Measurements from ENCODE around the gene ATF4.

ATF4 gene

DNA sequence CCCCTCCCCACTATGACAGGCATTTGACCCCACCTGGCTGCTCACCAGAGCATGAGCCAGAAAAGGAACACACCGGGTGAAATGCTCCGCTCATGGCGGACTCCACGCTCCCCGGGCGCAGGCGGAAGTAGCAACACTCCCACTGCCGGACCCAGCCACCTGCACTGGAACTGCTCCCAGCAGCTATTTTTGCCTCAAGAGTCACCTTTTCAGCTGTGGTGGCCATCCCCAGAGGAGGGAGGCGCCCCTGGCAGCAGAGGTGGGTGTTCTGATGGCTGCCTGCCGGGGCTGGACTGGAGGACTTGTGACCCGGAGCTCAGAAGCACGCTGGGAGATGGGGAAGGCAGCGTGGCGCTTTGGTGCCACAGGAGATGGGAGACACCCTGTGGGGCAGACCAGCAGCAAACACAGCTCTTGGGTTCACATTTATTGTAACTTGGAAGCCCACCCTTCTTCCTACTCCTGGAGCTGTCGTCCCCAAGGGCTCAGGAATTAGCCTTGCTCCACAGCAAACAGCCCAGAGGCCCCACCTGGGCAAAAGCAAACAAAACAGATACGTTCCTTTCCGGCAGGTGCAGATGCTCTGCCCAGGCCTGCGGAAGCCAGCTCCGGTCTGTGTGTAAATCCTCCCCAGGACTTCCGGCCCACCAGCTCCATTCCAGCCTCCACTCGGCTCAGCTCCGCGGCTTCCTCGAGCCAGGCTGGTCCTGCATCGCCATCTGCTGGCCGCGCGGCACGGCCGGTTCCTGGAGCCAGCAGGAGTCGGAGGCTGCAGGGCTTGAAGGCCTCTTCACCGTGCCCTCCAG lies 8.5 kb downstream of the ATF4 start:
- peak; percentile 83 to 85 for DNase-seq (ENCODE audit: low read depth in 2 of 2)

DNA sequence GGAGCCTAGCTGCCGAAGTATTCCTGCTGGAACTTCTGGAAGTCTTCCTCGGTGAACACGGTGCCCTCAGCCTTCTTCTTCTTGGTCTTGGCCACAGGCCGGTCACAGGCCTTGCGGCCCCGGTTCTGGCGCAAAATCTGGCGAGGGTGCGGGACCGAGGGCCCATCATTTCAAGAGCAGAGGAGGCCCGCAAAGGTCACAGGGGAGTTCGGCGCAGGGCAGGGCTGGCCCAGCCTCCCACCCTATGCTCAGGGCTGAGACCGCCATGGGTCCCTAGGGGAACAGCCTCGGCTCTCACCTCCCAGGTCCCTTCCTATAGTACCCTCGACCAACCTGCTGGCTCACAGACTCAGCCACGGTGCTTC lies 9.1 kb downstream of the ATF4 start:
- DNase-seq (ENCODE audit: low read depth in 2 of 2) = no peak

DNA sequence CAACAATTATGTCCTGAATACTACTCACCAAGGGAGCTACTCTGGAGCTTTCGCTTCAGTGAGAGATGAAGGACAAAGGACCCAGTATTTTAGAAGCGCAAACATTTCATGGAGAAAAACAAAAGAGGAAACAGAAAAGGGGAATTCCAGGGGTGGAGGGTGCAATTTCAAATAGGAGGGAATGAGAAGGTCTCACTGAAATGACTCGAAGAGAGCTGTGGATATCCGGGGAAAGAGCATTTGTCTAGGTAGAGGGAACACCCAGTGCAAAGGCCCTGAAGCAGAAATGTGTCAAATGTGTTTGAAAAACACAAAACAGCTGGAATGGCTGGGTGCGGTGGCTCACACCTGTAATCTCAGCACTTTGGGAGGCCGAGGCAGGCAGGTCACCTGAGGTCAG lies 9.8 kb downstream of the ATF4 start:
- DNase-seq (ENCODE audit: low read depth in 2 of 2) = no peak

DNA sequence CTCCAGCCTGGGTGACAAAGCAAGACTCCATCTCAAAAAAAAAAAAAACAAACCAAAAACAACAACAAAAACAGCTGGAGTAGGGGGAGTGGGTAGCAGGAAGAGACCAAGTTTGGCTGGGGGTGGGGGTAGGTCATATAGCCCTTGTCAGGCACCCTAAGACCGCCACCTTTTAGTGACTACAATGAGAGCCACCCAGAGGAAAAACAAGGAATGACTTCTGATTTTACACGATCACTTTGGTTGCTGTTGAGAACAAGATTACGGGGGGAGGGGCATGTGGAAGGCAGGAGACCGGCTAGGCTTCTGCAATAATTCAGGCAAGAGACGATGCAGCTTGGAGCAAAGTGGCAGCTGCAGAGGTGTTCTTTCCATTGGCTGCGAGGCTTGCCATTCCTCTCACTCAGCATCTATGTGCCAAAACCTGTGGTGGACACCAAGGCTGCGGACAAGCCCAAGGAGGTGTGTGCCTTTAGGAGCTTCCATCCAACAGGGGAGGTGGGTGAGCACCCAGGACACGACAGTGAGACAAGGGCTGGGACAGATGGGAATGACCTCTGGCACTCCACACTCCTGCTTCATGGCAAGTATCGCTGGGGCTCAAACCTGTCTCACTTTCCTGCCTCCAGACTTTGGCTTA lies 10.4 kb downstream of the ATF4 start:
- no peak for DNase-seq (ENCODE audit: low read depth in 2 of 2)

DNA sequence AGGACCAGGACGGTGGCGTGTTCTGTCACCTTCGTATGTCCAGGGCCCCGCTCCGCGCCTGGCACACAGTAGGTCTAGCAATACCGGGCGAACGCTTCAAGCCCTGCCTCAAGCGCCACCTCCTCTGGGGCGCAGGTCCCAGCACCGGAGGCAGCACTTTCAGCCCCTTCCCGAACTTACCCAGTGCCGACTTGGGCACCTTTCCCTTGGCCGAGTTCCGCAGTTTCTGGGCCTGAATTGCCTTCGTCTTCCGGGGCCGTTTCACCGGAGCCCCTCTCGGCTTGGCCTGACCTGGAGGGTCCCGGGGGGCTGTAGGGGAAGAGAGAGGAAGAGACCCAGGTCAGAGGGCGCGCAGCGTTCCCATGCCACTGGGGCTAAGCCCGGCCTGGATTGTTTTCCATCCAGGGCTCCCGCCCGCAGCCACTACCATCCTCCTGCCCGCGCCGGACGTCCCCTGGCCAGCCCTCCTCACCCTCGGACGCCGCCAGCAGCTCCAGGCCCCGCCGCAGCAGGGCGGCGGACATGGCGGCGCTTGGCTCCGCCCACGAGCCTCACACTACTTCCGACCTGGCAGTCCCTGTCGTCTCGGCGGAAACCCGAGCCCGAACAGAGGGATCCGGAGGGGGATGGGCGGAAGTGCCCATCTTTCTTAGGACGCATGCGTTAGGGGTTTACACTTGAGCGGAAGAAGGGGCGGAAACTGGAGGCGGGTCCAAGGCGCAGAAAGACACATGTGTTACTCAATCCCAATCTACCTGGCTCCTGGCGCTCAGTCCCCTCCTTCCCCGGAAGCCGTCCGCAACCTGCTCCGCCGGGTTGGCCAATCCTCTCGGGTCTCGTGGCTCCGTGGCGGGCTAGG lies 12.1 kb downstream of the ATF4 start, which contains the start of gene RPS19BP1:
Gene RPS19BP1, minus strand, starts transcription at position 534 of the 859 bp plus-strand sequence. Its CDS starts 10 bp downstream, at position 524.
- DNase-seq (ENCODE audit: low read depth in 2 of 2) = peak; percentile 99

DNA sequence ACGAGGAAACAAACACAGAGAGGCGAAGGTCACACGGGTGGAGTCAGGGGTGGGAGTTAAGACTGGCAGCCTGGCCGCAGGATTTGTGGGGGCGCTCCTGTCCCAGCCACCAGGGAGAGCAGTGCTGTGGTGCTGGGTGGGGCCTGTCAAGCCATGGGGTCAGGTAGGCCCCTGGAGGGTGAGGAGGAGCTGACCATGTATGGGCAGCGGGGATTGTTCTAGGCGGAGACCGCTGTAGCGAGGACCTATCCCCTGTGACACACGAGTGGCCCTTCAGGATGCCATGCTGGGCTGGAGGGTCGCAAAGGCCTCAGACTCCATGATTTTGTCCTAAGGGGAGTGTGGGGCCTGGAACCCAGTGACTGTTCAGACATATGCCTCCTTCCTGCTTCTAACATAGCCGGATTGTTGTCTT lies 13.7 kb downstream of the ATF4 start:
- DNase-seq (ENCODE audit: low read depth in 2 of 2) = no peak

DNA sequence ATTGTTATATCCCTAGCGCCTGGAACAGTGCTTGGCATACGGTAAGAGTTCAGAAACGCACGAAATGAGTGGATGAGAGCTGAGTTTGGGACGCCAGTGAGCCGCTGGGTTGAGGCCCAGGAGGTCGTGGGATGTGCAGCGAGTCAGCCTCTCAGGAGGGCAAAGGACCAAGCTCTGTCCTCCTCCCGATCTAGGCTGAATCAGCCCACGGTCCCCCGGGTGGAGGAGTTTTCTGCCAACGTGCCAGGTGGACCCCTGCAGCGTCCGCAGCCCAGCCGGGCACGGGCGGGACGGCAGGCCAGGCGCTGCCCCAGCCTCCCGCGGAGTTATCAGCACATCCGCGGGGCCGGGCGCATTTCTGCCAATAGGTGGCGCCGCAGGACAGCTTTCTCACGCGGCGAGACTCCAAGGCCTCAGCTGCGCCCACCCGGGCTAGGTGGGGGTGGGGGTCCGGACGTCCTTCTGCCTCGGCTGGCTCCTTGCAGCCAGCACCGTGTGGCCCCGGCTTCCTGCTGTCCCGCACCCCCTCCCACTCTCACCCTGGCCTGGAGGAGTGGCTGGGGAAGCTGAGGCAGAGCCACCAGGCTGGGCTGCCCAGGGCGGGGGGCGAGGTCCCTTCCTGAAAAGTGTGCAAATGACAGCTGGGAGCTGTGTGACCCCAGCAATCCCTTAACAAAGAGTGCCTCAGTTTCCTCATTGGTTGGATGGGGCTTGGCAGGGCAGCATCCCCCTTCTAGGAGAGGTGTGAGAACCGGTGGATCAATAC lies 14.4 kb downstream of the ATF4 start:
- peak; percentile 63 to 70 for DNase-seq (ENCODE audit: low read depth in 2 of 2)

DNA sequence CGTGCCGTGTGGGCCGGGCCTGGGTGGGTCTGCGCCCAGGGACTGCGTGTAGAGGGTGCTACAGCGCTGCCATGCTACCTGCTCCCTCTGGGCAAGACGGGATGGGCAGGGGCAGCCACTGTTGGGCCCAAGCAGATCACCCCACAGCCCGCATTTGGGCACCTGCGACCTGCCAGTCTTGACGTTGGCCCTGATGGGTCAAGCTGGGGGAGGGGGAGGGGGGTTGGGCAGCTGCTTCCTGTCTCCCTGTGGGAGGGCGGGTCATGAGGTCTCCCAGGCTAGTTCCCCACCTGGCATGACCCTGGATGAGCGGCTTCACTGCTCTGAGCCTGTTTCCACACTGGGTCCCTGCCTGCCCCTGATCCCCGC lies 15.0 kb downstream of the ATF4 start:
- DNase-seq (ENCODE audit: low read depth in 2 of 2) = no peak

DNA sequence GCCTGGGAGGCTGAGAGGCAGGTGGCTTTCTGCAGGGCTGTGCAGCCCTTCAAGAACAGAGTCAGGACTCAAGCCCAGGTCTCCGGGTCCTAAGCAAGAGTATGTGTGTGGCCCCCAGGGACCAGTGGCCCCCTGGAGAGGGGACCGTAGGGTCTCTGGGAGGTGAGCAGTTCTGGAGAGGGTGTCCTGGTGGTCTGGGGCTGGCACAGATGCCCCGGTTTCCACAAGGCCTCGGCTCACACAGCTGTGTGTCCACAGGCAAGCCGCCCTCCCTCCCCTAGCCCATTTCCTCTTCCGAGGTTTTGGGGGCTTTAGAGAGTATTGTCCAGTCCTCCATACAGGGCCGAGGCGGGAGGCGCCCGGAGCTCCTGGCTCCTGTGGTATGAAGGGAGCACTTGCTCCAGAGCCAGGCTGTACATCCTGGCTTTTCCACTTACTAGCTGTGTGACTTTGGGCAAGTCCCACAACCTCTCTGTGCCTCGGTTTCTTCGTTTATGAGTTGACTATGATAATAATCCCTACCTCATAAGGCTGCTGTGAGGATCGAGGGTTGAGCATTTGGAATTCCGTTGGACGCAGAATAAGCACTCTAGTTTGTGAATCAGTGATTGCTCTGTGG lies 15.6 kb downstream of the ATF4 start:
- DNase-seq (ENCODE audit: low read depth in 2 of 2) = no peak

DNA sequence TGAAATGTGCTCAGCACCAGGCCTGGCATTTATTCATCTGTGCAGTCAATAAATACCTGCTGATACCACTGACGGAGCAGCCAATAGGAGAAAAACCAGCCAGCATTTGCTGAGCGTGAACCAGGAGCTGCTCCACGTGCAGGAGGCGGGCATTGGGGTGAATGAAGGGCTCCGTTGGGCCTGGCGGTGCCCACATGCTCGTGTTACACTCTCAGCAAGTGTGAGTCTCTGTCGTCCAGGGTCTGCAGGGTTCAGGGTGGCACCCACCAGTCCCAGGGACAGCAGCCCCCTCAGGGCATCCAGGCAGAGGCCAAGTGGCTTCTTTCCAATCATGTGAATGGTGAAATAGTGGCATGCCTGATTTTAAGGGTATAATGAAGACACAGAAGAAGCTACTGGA lies 16.3 kb downstream of the ATF4 start:
- DNase-seq (ENCODE audit: low read depth in 2 of 2) = no peak

DNA sequence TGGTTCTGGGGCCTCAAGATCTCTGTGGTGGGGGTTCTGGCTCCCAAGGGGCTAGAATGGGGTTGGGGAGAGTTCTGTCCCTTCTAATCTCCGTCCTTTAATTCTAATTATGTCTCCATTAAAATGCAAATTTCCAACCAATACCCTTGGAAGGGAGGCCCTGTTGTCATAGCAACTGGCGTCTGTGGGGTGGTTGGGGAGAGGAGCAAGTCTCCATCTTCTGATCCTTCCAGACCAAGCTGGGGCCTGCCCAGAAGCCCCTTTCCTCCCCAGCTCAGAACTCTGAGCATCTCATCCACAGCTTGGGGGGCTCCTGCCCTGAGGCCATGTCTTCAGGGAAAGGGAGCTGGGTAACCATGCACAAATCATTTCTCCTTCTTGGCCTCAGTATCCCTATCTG lies 17.6 kb downstream of the ATF4 start:
- no peak for DNase-seq (ENCODE audit: low read depth in 2 of 2)

DNA sequence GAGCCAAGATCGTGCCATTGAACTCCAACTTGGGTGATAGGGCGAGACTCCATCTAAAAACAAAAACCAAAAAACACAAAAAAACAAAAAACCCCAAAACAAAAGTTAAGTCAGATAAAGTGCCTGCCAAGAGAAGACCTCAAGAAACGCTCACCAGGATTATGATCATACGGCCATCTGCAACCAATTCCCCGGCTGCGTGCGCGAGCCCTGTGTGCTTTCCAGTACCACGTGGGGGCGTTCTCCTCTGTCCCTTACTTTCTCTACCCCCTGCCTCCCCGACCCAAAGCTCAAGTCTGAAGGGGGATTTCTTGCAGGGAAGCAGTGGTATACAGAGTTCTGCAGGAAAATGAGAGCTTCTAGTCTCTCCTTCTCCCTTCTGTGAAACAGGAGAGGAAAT lies 22.7 kb downstream of the ATF4 start:
- DNase-seq (ENCODE audit: low read depth in 2 of 2) = no peak

DNA sequence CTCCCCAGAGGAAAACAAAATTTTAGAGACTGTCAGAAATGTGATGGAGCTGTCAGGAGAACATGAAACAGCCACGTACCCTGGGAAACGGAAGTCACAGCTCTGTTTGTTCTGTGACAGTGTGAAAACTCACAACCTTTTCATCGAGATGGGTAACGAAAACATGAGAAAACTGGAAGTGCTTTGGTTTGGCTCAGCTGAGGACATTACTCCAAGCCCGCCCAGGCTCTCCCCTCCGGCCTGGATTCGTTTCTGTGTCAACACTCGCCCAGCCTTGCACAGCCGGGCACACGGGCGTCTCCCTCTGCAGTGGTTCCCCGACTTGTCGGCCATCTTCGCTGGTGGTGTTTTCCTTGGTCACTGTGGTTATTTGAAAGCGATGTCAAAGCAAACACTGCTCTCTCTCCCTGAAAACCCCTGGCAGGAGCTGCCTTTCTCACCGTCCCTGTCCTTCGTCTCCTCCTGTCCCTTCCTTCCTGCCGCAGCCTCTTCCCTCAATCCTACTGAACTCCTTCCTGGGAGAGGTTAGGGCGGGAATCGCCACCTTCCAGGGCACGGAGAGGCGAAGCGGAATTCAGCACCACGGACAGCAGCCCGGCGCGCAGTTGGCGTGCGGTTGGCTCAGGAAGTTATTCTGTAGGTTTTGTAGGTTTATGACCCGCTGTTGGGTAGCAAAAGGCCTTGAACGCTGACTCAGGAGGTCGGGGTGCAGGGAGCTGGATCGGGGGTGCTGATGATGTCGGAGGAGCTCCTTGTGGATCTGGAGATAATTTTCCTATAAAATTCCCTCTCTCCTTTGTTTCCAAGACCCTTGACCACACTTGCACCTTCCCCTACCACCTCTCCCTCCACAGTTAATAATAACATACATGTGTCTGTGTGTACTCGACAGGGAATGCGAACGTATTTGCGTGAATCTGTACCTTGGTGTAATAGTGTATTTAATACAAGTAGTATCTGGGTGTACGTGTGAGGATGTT lies 25.3 kb downstream of the ATF4 start:
- DNase-seq (ENCODE audit: low read depth in 2 of 2) = no peak

DNA sequence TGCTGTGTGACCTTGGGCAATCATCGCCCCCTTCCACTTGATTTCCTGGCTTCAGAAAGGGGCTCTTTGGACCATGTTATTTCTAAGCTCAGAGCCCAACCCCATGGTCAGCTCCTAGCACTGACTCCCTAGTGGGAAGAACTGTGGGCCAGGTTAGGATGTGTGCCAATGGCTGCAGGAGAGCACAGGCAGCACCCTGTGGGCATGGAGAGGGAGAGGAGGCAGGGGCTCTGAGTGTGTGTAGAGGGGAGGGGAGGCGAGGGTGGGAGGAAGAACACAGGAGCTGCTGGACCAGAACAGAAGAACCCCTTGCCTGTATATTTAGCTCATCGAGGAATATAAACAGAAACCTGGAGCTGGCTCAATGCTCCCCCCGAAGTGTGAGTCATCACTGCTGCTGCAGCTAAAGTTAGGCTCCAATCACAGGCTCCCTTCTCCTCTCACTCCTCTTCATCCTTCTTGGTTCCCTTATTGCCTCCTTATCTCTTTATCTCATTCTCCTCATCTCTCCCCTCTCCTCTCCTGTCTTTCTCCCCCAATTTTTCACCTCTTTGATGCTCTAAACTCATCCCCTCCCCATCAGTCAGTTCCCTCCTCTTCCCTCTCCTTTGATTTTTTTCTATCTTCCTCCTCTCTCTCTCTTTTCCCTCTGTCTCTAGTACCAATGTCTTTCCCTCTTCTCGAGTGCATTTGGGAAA lies 26.7 kb downstream of the ATF4 start:
- no peak for DNase-seq (ENCODE audit: low read depth in 2 of 2)

DNA sequence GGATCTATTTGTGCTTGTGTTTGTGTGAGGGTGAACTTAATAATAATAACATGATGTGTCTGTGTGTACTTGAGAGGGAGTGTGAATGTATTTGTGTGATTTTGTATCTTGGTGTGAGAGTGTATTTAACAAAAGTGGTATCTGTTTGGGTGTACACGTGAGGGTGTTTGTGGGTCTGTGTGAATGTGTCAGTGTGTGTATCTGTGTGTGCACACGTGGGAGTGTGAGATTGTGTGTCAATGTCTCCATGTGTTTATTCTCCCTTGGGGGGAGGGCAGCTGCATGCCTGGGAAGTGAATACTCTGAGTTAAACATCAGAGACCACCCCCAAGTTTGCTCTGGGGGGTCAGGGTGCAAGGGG lies 27.2 kb downstream of the ATF4 start:
- no peak for DNase-seq (ENCODE audit: low read depth in 2 of 2)

DNA sequence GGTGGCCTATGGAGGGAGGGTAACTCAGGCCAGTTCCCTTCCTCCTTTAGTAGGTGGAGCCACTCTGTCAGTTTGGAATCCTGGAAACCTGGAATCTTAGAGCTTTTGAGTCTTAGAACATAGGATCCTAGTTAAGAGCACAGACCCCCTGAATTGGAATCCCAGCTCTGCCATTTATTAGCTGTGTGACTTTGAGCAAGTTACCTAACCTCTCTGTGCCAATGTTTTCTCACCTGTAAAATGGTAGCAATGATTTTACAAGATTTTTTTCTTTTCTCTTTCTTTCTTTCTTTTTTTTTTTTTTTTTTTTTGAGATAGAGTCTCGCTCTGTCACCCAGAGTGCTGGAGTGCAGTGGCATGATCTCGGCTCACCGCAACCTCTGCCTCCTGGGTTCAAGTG lies 33.1 kb downstream of the ATF4 start:
- DNase-seq (ENCODE audit: low read depth in 2 of 2) = no peak

DNA sequence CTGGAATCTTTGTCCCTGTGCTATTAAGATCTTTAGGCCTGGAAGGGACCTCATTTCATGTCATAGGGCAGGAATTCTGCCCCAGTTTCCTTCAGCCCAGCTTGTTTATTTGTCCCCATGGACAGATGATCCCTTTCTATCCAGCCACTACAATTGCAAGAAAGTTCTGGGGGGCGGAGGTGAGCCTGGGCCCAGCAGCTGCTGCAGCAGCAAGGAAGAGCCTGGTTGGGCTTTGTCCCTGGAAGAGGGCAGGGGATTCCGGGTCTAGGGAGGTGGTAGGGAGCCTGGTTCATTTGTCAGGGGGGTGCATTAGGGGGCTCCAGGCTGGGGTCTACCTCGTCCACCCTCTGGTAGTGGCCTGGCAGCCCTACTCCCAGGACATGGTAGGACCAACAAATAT lies 33.8 kb downstream of the ATF4 start:
- no peak for DNase-seq (ENCODE audit: low read depth in 2 of 2)

DNA sequence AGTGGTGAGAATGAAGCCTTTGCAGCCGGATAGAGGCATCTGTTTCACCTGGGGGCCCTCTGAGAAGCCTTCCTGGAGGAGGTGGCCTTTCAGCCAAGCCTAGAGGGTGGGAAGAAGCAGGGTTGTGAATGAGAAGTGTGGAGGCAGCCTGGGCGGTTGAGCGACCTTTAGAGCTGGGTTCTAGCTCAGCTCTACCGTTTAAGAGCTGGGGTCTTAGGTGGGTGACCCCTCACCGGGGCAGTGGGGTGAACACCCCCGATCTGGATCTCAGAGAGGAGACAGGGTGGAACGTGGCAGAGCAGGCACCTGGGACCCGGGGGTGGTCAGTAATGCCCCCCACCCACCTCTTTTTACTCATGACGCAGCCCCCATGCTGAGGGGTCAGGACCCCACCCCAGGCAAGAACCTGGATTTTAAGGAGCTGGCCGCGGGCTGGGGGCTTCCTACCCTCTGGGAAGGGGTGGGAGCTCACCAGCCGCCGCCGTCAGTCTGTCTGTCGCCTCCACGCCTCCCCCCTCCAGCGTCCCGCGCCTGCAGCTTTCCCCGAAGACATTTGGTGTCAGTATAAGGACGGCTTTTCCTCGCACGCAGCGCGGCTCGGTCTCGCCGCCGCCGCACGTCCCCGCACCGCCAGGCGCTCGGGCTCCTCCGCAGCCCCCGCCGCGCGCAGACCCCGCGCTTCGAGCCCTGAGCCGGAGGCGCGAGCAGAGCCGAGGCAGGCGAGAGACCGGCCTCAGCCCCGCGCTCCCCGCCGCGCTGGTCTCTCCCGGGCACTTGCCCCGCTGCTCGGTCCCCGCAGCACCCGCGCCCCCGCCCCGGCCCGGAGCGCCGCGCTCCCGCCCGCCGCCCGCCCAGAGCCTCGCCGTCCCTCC lies 36.8 kb downstream of the ATF4 start:
- DNase-seq (ENCODE audit: low read depth in 2 of 2) = no peak

DNA sequence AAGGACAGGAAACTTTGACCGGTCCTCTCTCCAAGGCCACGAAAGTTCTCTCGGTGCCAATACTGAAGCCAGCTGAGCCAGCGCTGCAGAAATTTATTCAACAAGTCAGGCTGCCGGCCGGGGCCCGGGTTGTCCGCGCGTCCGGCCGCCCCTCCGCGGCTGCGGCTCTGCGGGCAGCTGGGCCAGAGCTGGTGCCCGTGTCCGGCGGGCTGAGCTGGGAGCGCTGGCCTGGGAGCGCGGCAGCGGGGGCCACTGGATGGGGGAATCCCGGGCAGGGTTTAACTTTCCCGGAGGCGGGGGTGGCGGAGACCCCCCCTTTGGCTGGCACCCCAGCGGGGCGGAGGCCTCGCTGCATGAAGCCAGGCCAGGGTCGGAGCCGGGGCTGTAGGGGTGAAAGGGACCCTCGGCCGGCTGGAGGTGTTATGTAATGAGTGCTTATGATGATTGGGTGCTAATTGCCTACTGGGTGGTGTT lies 37.9 kb downstream of the ATF4 start:
- no peak for DNase-seq (ENCODE audit: low read depth in 2 of 2)

Data from stimulated activated CD8-positive, alpha-beta memory T cell treated with anti-CD3 and anti-CD28 coated beads, Interleukin-15, amount 100 ng/mL, for 48 hours (primary cell).